ENCODE results near the gene AOX1. TPM values are rescaled to one million over a fixed set of nuclear protein-coding genes. Genes with fewer than 3 reads are reported as not detected.

The AOX1 gene
- total and polyA plus RNA-seq, 10 of the 15 experiments (the other 5 are each of a cell fraction or from before 2014, with no cell fraction given): 0.03 to 0.56 (median 0.19) TPM; not detected in 6

- Histone ChIP-seq H3K36me3 (ENCODE audit: control insufficient read depth in 2 of 2, insufficient read depth in 2 of 2, low read length in 1 of 2) (no peaks in the 10 kb centered on the region), H3K9me3 (replicated peaks; ENCODE audit: control insufficient read depth, insufficient read depth, low read length) (no peaks in the 10 kb centered on the region), H3K27ac (ENCODE audit: control insufficient read depth, insufficient read depth) (no peak overlapping the region), H4K20me1 (ENCODE audit: control insufficient read depth, insufficient read depth) (no peaks in the 10 kb centered on the region), H2AFZ (ENCODE audit: control insufficient read depth, low read depth, low read length) (no peak overlapping the region), H3K9ac (ENCODE audit: control insufficient read depth, insufficient read depth, low read length) (no peak overlapping the region), H3K79me2 (ENCODE audit: control insufficient read depth, insufficient read depth, low read length) (no peaks in the 10 kb centered on the region), H3K4me1 (ENCODE audit: control insufficient read depth, insufficient read depth, low read length) (peaks cover 5% of the 10 kb centered on the region), H3K4me2 (ENCODE audit: control insufficient read depth, insufficient read depth) (no peak overlapping the region), H3K27me3 (replicated peaks in 1 of 2; ENCODE audit: control insufficient read depth in 2 of 2, insufficient read depth in 2 of 2, low read length in 1 of 2) (no peaks in the 10 kb centered on the region; a peak in 1 of 4 replicates), H3K4me3 (no peak overlapping the region)
- ATAC-seq (no peak), DNase-seq (ENCODE audit: low read depth, low spot score) (no peak), FAIRE-seq (no peak)
- in situ Hi-C loops (cut with MboI): no loop called here
- CTCF ChIA-PET: no interaction called here
- WGBS (ENCODE audit: insufficient coverage, insufficient replicate concordance, low lambda C conversion rate, missing lambda C conversion rate): 33% methylated on average over 1 of the region's 1 CpG
- RAD21 ChIA-PET (ENCODE audit: unreplicated experiment): no interaction called here
- POLR2A ChIA-PET: no interaction called here
- intact Hi-C loops (cut with micrococcal nuclease; ENCODE audit: unreplicated experiment): no loop called here
- SMC1A ChIA-PET (ENCODE audit: uncharacterized antibody, unreplicated experiment): interaction anchor here (0.9 to 2.2 kb wide), 3 partner anchors 9 to 437 kb away, joined by 3 to 6 read pairs (median 4); no protein-coding TSS in a partner anchor
- TF ChIP-seq PKNOX1 (IDR thresholded peaks at IDR 0.05) (no peak), SMAD1 (IDR thresholded peaks at IDR 0.05; ENCODE audit: low read depth, partially characterized antibody) (no peak), NR2C2 (IDR thresholded peaks at IDR 0.05; ENCODE audit: borderline replicate concordance, control insufficient read depth, insufficient read length, low read depth) (no peak), HDAC6 (IDR thresholded peaks at IDR 0.05; ENCODE audit: unreplicated experiment) (no peak), SPI1 (IDR thresholded peaks at IDR 0.05; ENCODE audit: borderline replicate concordance, insufficient read depth, low read depth, low read length) (no peak), RAD21 (IDR thresholded peaks at IDR 0.05; ENCODE audit: insufficient read depth, low read depth, low read length) (no peak), POLR2AphosphoS2 (IDR thresholded peaks at IDR 0.05; ENCODE audit: low read depth, low read length) (no peak), BCL3 (IDR thresholded peaks at IDR 0.05; ENCODE audit: borderline replicate concordance, insufficient read depth, low read depth, low read length, poor library complexity, severe bottlenecking) (no peak), LARP7 (IDR thresholded peaks at IDR 0.05) (no peak)
- TF ChIP-seq, protein P1, sequence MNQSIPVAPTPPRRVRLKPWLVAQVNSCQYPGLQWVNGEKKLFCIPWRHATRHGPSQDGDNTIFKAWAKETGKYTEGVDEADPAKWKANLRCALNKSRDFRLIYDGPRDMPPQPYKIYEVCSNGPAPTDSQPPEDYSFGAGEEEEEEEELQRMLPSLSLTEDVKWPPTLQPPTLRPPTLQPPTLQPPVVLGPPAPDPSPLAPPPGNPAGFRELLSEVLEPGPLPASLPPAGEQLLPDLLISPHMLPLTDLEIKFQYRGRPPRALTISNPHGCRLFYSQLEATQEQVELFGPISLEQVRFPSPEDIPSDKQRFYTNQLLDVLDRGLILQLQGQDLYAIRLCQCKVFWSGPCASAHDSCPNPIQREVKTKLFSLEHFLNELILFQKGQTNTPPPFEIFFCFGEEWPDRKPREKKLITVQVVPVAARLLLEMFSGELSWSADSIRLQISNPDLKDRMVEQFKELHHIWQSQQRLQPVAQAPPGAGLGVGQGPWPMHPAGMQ (IDR thresholded peaks at IDR 0.05; ENCODE audit: borderline replicate concordance): no peak
- no TSS peak for BruUV-seq (replicated peaks)
Measured at GRCh38 chr2:200622106-200622505, 36.3 kb downstream of the AOX1 start.

All from GM12878 (cell line).